Activated naive CD4-positive, alpha-beta T cell treated with anti-CD3 and anti-CD28 coated beads, Interleukin-2, amount 10 ng/mL, durations not matched to agents 5 hours and 36 hours (primary cell): Measurements from ENCODE around the gene DNAJC5G. TPM values are rescaled to one million over a fixed set of nuclear protein-coding genes. Genes with fewer than 3 reads are reported as not detected.

ENCODE experiments used
- total RNA-seq, 2 experiments: library from RNA; stranded (reverse); gene quantifications; one replicate each; pipeline ENCODE4 v1.2.3, GENCODE V29; 2021

Gene DNAJC5G, protein sequence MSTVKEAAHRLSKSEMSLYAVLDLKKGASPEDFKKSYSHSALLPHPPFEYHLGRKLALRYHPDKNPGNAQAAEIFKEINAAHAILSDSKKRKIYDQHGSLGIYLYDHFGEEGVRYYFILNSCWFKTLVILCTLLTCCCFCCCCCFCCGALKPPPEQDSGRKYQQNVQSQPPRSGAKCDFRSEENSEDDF
- total RNA-seq = not detected

DNA sequence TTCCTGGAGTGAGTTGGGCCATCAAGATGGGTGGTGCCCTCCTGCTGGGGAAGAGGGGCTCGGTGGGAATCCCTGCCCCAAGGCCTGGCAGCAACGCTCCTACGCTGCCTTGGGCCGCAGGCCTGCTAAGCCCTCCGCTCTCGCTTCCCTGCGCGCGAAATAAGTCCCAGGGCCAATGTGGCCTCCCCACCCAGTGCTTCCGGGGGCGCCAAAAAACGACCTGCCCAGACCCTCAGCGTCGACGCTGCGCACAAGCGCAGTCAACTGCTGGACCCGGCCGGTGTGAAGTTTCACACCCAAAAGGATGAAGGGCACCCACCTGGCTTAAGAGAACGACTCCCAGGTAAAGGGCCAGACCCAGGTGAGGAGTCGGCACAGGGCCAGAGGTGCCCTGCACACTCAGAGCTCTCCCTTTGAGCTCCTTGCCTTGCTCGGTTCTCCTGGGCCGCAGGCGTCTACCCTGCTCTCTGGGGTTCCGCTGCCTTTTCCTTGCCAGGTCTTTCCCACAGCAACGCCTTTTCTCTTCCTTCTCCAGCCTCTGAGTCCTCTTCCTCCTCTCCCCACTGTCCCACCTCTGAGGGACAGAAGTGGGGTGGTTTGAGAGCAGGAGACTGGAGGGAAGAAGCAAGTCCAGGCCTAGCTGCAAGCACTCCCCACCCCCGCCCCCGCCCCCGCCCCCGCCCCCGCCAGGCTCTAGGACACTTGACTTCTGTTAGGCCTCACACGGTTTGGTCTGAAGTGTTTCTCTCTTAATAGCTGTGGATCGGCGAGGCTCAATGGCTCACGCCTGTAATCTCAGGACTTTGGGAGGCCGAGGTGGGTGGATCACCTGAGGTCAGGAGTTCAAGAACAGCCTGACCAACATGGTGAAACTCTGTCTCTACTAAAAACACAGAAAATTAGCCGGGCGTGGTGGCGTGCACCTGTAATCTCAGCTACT lies at the start of gene DNAJC5G:
TSS of gene DNAJC5G (plus strand) at position 223 of the 940 bp plus-strand sequence. CDS start 1,296 bp downstream, outside the sequence.

DNA sequence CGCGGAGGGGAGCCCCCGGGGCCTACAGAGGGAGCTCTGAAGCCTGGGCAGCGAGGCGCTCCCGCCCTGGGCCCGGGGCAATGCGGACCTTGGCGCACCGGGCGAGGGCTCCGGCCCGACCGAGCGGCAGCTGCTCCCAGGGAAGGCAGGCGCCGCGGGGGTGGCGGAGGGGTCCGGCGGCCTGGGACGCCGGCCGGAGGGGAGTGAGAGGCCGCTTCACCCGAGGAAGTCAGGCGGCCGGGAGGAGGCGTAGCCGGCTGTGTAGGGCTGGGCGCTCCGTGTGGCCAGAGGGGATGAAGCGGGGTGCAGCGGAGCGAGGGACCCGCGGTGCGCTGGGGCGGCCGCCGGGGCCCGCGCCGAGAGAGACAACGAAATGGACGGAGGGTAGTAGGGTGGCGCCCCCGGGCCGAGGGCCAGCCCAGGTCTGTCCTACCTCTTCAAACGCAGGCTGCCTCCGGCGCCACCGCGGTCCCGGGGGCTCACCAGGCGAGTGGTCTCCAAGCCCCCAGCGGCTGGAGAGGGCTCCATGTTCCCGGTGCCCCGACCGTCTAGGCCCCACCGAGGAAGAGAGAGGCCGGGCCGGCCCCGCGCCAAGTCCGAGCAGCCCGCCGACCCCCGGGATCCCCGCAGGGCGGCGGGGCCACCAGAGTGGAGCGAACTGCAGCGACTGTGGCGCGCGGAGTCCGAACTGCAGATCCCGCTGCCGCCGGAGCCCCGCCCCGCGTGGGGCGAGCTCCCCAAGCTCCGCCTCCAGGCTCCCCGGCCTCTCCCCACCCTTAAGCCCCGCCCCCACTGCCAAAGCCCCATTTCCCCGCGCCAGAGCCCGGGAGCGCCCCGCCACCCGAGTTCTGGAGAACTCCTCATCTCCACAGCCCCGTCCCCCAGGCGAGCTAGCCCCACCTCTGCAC lies 12.6 kb upstream of the DNAJC5G start, which contains the start of gene SLC30A3:
TSS of gene SLC30A3 (minus strand) at position 669 of the 908 bp plus-strand sequence. CDS start at position 528, 141 bp downstream.

DNA sequence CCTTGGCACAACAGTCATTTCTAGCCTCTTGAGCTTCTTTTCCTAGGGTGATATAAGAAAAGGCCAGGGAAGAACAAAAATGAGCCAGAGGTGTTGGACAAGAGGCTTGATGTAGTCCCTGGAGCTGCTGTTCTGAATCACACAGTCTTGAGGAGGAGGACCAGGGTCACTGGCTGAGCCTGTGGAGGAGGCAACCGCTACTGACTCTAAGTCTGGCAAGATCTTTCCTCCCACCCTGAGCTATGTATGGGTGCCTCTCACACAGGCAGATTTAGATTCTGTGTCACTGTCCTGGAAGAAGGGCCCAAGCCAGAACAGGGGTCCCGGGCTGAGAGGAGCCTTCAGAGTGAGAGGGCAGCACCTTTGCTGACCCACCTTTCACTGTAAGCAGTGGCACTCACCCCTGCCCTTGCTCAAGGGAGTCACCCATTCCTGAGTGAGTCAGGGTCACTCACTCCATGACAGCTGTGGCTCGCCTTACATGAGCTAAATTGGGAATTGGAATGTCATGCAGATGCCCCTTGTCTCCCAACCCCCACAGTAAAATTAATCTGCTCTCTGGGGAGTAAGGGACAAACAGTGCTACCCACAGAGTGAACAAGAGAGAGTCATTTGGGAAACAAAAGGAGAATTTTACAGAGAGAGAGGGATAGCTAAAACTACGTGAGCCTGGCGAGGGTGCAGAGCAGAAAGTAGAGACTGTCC lies 6.8 kb downstream of the DNAJC5G start, which contains the start of gene TRIM54:
TSS of gene TRIM54 (plus strand) at position 575 of the 705 bp plus-strand sequence. CDS start 303 bp downstream, outside the sequence.

DNA sequence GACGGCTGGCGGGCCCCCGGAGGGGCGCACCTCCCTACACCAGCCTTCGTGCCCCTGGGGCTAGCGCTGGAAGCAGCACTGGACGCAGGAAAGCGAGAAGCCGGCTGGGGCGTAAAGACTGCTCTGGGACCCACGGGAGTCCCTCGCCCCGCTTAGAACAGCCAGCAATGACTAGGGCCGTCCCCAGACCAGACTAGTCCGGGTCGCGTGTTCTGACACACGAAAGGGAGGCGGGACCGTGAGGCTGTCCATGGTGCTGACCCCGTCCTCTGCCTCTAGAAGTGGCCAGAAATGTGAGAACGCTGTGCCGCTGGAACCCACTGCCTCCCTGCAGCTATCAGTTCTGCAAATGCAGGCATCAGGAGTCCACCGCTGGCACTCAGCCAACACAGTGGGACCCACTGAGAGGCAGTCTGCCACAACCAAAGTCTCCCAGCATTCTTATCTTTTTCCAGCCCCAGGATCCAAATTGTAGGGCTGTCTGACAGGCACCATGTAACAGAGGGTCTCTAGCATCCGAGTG lies 33.2 kb downstream of the DNAJC5G start, which contains the start of gene UCN:
TSS of gene UCN (minus strand) at position 87 of the 523 bp plus-strand sequence. CDS start 550 bp downstream, outside the sequence.

DNA sequence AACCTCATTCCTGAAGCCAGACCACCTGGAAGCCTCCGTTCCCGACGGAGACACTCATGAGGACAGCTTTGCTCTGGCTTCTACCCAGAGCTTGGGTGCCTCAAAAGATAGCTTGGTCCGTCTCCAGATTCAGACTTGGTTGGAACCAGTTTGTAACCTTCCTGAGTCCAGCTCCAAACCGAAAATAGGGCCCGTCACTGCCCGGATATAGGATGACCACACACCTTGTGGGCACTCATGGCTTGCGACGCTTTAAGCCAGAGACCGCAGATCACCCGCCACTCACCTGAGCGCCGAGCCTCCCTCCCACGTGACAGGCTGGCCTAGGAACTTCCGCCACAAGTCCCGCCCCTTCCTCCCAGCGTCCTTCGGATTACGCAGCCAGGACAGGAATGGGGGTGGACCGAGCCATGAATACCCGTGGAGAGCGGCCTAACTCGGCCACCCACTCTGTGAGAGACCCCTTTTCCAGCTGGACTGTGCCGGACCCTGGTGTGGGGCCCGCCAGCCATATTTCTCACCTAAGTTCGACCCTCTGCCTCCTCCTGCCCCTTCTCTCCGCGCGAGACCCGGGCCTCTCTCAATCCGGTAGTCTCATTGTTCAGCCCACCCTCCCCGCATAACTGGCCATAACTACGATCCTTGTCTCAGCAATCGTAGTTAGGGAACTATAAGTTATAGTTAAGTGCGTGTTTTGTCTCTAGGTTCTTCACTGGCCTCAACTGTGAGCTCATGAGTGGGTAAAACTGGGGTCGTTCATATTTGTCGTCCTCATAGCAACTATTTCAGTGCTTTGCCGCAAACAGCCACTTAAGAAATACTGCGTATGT lies 47.7 kb downstream of the DNAJC5G start, which contains the start of gene MPV17:
TSS of gene MPV17 (minus strand) at position 332 of the 830 bp plus-strand sequence. CDS start 580 bp downstream, outside the sequence.

Other genes with a start within 250 kb of the DNAJC5G start
- gene TMEM214, start 242.5 kb upstream of the DNAJC5G start, total RNA-seq = 10 to 100 TPM; 69.5 to 69.7 TPM
- 10 to 100 TPM; 16.0 to 17.1 TPM for gene AGBL5, start 223.8 kb upstream of the DNAJC5G start, total RNA-seq
- gene OST4, start 203.8 kb upstream of the DNAJC5G start, total RNA-seq = 100 to 1,000 TPM; 369 to 380 TPM
- gene EMILIN1, start 196.8 kb upstream of the DNAJC5G start, total RNA-seq = 1 to 10 TPM; 1.0 to 1.1 TPM
- 10 to 100 TPM; 10.1 to 11.1 TPM for gene KHK, start 188.7 kb upstream of the DNAJC5G start, total RNA-seq
- gene CGREF1, start 156.3 kb upstream of the DNAJC5G start, total RNA-seq = 1 to 10 TPM; 1.4 to 1.5 TPM
- under 1 TPM in 1 of 2 experiments, not detected in 1; 0.51 TPM for gene ABHD1, start 151.6 kb upstream of the DNAJC5G start, total RNA-seq
- gene PREB, start 140.8 kb upstream of the DNAJC5G start, total RNA-seq = 10 to 100 TPM; 58.4 to 62.1 TPM
- not detected for gene PRR30, start 136.0 kb upstream of the DNAJC5G start, total RNA-seq
- gene TCF23, start 126.4 kb upstream of the DNAJC5G start, total RNA-seq = not detected
- gene ATRAID, start 63.4 kb upstream of the DNAJC5G start, total RNA-seq = 10 to 100 TPM; 69.8 to 70.7 TPM
- gene SLC5A6, start 63.2 kb upstream of the DNAJC5G start, total RNA-seq = 10 to 100 TPM; 19.7 to 21.1 TPM
- gene CAD, start 58.1 kb upstream of the DNAJC5G start, total RNA-seq = 10 to 100 TPM; 45.1 to 47.0 TPM
- under 1 TPM; 0.08 to 0.12 TPM for gene SLC30A3, start 12.4 kb upstream of the DNAJC5G start, total RNA-seq
- gene TRIM54, start 7.0 kb downstream of the DNAJC5G start, total RNA-seq = under 1 TPM in 1 of 2 experiments, not detected in 1; 0.12 TPM
- gene UCN, start 33.0 kb downstream of the DNAJC5G start, total RNA-seq = 1 to 10 TPM; 3.4 to 3.6 TPM
- gene MPV17, start 47.7 kb downstream of the DNAJC5G start, total RNA-seq = 10 to 100 TPM; 75.5 to 87.4 TPM
- 10 to 100 TPM; 53.6 to 56.8 TPM for gene GTF3C2, start 81.3 kb downstream of the DNAJC5G start, total RNA-seq
- gene EIF2B4, start 94.9 kb downstream of the DNAJC5G start, total RNA-seq = 10 to 100 TPM; 36.7 to 38.0 TPM
- gene SNX17, start 95.2 kb downstream of the DNAJC5G start, total RNA-seq = 100 to 1,000 TPM; 109 to 112 TPM
- 10 to 100 TPM; 17.3 to 20.1 TPM for gene ZNF513, start 105.3 kb downstream of the DNAJC5G start, total RNA-seq
- 10 to 100 TPM; 98.2 to 98.3 TPM for gene PPM1G, start 134.2 kb downstream of the DNAJC5G start, total RNA-seq
- 10 to 100 TPM; 74.0 to 74.8 TPM for gene NRBP1, start 153.2 kb downstream of the DNAJC5G start, total RNA-seq
- 1 to 10 TPM; 7.1 to 7.4 TPM for gene KRTCAP3, start 166.9 kb downstream of the DNAJC5G start, total RNA-seq
- 10 to 100 TPM; 10.4 to 11.1 TPM for gene IFT172, start 214.3 kb downstream of the DNAJC5G start, total RNA-seq
- gene FNDC4, start 219.8 kb downstream of the DNAJC5G start, total RNA-seq = under 1 TPM in 1 of 2 experiments, not detected in 1; 0.22 TPM
- not detected for gene GCKR, start 221.4 kb downstream of the DNAJC5G start, total RNA-seq